Measurements from ENCODE around the gene PRKN.

Gene PRKN

DNA sequence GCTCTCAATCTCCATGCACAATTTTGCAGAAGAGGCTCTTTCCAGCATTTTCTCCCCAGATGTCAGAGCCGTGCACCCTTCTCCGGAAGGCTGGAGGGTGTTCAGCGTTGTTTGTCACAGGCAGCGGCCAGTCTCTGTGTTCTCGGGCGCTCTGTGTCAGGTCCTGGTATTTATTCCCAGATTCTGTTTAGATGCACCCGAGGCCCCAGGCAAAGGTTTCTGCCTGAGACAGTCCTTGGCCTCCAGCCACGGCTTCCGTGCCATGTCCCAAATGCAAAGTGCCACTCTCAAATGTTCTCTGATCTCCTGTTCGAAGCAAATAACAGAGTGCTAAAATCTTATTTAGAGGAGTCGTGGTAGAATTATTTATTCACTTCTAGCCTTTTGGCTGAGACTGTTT, 1313.4 kb downstream of the PRKN start:
- POLR2A ChIA-PET = no interaction called here
- H3K4me3 ChIP-seq (ENCODE audit: low read depth, low read length) = no peak overlapping the region
- no peaks in the 10 kb centered on the region for H3K4me1 ChIP-seq (ENCODE audit: control insufficient read depth, insufficient read depth, low read length)
- TF ChIP-seq HOXA7 (CRISPR knock-in tag; IDR thresholded peaks at IDR 0.05; ENCODE audit: borderline replicate concordance) (no peak), ZNF311 (tag by site-specific recombination; IDR thresholded peaks at IDR 0.05; ENCODE audit: borderline replicate concordance) (no peak), GFI1B (tag by site-specific recombination; IDR thresholded peaks at IDR 0.05) (no peak), ZNF561 (tag by site-specific recombination; IDR thresholded peaks at IDR 0.05; ENCODE audit: borderline replicate concordance) (no peak), ZNF146 (tag by site-specific recombination; IDR thresholded peaks at IDR 0.05) (no peak), ZNF610 (tag by site-specific recombination; IDR thresholded peaks at IDR 0.05; ENCODE audit: borderline replicate concordance) (no peak), REPIN1 (tag by site-specific recombination; IDR thresholded peaks at IDR 0.05; ENCODE audit: low read depth) (no peak), ZNF2 (tag by site-specific recombination; IDR thresholded peaks at IDR 0.05) (no peak), BCL11A (tag by site-specific recombination; IDR thresholded peaks at IDR 0.05; ENCODE audit: low read depth) (no peak), ZNF324 (tag by site-specific recombination; IDR thresholded peaks at IDR 0.05) (no peak), ZNF626 (tag by site-specific recombination; IDR thresholded peaks at IDR 0.05) (no peak), SETDB1 (IDR thresholded peaks at IDR 0.05; ENCODE audit: insufficient read length, low read length) (no peak), ZNF791 (tag by site-specific recombination; IDR thresholded peaks at IDR 0.05) (no peak), HOXD13 (CRISPR knock-in tag; IDR thresholded peaks at IDR 0.05; ENCODE audit: borderline replicate concordance) (no peak)
- TF ChIP-seq, protein P1, sequence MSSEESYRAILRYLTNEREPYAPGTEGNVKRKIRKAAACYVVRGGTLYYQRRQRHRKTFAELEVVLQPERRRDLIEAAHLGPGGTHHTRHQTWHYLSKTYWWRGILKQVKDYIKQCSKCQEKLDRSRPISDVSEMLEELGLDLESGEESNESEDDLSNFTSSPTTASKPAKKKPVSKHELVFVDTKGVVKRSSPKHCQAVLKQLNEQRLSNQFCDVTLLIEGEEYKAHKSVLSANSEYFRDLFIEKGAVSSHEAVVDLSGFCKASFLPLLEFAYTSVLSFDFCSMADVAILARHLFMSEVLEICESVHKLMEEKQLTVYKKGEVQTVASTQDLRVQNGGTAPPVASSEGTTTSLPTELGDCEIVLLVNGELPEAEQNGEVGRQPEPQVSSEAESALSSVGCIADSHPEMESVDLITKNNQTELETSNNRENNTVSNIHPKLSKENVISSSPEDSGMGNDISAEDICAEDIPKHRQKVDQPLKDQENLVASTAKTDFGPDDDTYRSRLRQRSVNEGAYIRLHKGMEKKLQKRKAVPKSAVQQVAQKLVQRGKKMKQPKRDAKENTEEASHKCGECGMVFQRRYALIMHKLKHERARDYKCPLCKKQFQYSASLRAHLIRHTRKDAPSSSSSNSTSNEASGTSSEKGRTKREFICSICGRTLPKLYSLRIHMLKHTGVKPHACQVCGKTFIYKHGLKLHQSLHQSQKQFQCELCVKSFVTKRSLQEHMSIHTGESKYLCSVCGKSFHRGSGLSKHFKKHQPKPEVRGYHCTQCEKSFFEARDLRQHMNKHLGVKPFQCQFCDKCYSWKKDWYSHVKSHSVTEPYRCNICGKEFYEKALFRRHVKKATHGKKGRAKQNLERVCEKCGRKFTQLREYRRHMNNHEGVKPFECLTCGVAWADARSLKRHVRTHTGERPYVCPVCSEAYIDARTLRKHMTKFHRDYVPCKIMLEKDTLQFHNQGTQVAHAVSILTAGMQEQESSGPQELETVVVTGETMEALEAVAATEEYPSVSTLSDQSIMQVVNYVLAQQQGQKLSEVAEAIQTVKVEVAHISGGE (tag by site-specific recombination; conservative IDR thresholded peaks at IDR 0.05; ENCODE audit: low read depth) = no peak
- TF ChIP-seq, protein P2, sequence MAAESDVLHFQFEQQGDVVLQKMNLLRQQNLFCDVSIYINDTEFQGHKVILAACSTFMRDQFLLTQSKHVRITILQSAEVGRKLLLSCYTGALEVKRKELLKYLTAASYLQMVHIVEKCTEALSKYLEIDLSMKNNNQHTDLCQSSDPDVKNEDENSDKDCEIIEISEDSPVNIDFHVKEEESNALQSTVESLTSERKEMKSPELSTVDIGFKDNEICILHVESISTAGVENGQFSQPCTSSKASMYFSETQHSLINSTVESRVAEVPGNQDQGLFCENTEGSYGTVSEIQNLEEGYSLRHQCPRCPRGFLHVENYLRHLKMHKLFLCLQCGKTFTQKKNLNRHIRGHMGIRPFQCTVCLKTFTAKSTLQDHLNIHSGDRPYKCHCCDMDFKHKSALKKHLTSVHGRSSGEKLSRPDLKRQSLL (tag by site-specific recombination; IDR thresholded peaks at IDR 0.05) = no peak
- H3K27ac ChIP-seq (ENCODE audit: extremely low read depth, low read depth, low read length) = no peak overlapping the region
- H3K9me3 ChIP-seq (ENCODE audit: control insufficient read depth, insufficient read depth, low read depth, low read length) = no peaks in the 10 kb centered on the region
- H3K36me3 ChIP-seq (ENCODE audit: control insufficient read depth in 2 of 2, insufficient read depth in 1 of 2, low read length in 2 of 2) = no peaks in the 10 kb centered on the region
- CTCF ChIA-PET = no interaction called here

DNA sequence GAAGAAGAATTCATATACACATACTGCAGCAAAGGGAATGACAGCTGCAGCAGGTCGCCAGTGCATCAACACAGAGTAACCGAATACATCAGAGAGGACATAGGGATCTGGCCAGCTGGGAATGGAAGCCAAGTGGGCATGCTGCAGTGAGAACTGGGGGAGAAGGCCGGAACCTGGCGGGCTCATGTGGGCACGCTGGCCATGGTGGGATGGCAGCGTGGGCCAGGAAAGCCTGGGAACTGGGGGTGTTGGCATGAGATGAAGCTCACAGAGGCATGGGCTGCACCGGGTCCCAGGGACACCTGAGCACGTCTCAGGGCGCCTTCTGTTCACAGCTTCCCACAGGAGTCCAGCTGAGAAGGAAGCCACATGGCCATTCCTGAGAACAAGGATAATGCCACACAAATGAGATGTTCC, 1314.2 kb downstream of the PRKN start:
- H3K4me1 ChIP-seq (ENCODE audit: control insufficient read depth, insufficient read depth, low read length) = no peaks in the 10 kb centered on the region
- H3K4me3 ChIP-seq (ENCODE audit: low read depth, low read length) = no peak overlapping the region
- CTCF ChIA-PET = interaction anchor here (0.7 kb wide), 1 partner anchor 1001 kb away, joined by 3 read pairs; no protein-coding TSS in a partner anchor
- H3K9me3 ChIP-seq (ENCODE audit: control insufficient read depth, insufficient read depth, low read depth, low read length) = no peaks in the 10 kb centered on the region
- POLR2A ChIA-PET = no interaction called here
- H3K36me3 ChIP-seq (ENCODE audit: control insufficient read depth in 2 of 2, insufficient read depth in 1 of 2, low read length in 2 of 2) = no peaks in the 10 kb centered on the region
- TF ChIP-seq ZBTB7A (tag by site-specific recombination; IDR thresholded peaks at IDR 0.05; ENCODE audit: low read depth) (no peak), KLF9 (tag by site-specific recombination; IDR thresholded peaks at IDR 0.05; ENCODE audit: low read depth) (no peak), ZBTB48 (tag by site-specific recombination; IDR thresholded peaks at IDR 0.05) (no peak), HOXA7 (CRISPR knock-in tag; IDR thresholded peaks at IDR 0.05; ENCODE audit: borderline replicate concordance) (no peak), ZNF544 (tag by site-specific recombination; IDR thresholded peaks at IDR 0.05) (no peak), ZNF221 (tag by site-specific recombination; IDR thresholded peaks at IDR 0.05; ENCODE audit: borderline replicate concordance) (no peak), ZNF266 (tag by site-specific recombination; IDR thresholded peaks at IDR 0.05; ENCODE audit: low read depth) (no peak), ZNF426 (tag by site-specific recombination; IDR thresholded peaks at IDR 0.05) (no peak), SALL2 (tag by site-specific recombination; IDR thresholded peaks at IDR 0.05; ENCODE audit: borderline replicate concordance) (no peak), ZNF169 (tag by site-specific recombination; IDR thresholded peaks at IDR 0.05) (no peak), ZNF184 (tag by site-specific recombination; IDR thresholded peaks at IDR 0.05) (no peak), ZNF626 (tag by site-specific recombination; IDR thresholded peaks at IDR 0.05) (no peak), SP7 (tag by site-specific recombination; IDR thresholded peaks at IDR 0.05) (no peak)
- TF ChIP-seq, protein P3, sequence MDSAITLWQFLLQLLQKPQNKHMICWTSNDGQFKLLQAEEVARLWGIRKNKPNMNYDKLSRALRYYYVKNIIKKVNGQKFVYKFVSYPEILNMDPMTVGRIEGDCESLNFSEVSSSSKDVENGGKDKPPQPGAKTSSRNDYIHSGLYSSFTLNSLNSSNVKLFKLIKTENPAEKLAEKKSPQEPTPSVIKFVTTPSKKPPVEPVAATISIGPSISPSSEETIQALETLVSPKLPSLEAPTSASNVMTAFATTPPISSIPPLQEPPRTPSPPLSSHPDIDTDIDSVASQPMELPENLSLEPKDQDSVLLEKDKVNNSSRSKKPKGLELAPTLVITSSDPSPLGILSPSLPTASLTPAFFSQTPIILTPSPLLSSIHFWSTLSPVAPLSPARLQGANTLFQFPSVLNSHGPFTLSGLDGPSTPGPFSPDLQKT (IDR thresholded peaks at IDR 0.05; ENCODE audit: borderline replicate concordance, low read depth, low read length) = no peak
- H3K27ac ChIP-seq (ENCODE audit: extremely low read depth, low read depth, low read length) = no peak overlapping the region
